K562 (cell line): Measurements from ENCODE around the gene RAB14. TPM values are rescaled to one million over a fixed set of nuclear protein-coding genes. Genes with fewer than 3 reads are reported as not detected.

ENCODE experiments used
- ATAC-seq: fragments of 200-7000 bp; cut with Tn5 transposase; 3 replicates; pipeline ENCODE4 v1.9.1; 2020; ENCODE audit warnings: moderate library complexity
- BruUV-seq: library from RNA; stranded (reverse); fragments of 400-500 nt; replicated peaks from 2 replicates; lab custom pipeline; 2021; lab: Mats Ljungman, UMichigan
- CTCF ChIA-PET: fragments of 300-600 bp; formaldehyde crosslinking; extraction: SDS; loops from one replicate; lab custom pipeline; 2021; ENCODE audit warnings: low intra/inter-chr PET ratio; lab: Yijun Ruan, JAX
- POLR2A ChIA-PET: fragments of 300-600, 350-650 bp; sonication (Branson Sonifier 250); formaldehyde crosslinking; extraction: SDS; loops from one replicate; lab custom pipeline; 2021; ENCODE audit warnings: antibody characterized with exemption, inconsistent platforms; lab: Yijun Ruan, JAX
- DNase-seq, 4 experiments: peaks; one replicate each; pipeline versions ENCODE4 v3.0.0 to v3.0.0-alpha.2; 2011 to 2018; ENCODE audit warnings: low spot score in 3 of 4, mixed read lengths in 3 of 4; ENCODE audit errors: extremely low read depth in 1 of 4
- FAIRE-seq: peaks from 2 replicates; lab custom pipeline; 2011; peaks lifted over from hg19 to GRCh38; lab: Jason Lieb, UNC
- H2AFZ ChIP-seq: 2 replicates; pipeline ENCODE4 v1.6.0; 2011; ENCODE audit warnings: low read depth, low read length, control low read depth, inconsistent platforms
- H3K27ac ChIP-seq: fragments of 200-600 bp; 3 replicates; pipeline ENCODE4 v1.8.0; 2011; ENCODE audit warnings: low read depth, mild to moderate bottlenecking, control low read depth, inconsistent platforms, low read length, moderate library complexity, mixed read lengths; ENCODE audit errors: extremely low read depth
- H3K27me3 ChIP-seq, 2 experiments: fragments of 300-600 bp in 1 of 2; 2 replicates in 1 of 2; 3 replicates in 1 of 2; pipeline versions ENCODE4 v1.6.0 to v1.8.0; 2011; ENCODE audit warnings: inconsistent platforms in 2 of 2, low read length in 2 of 2, mild to moderate bottlenecking in 1 of 2, mixed read lengths in 1 of 2, moderate library complexity in 1 of 2; ENCODE audit not compliant: control insufficient read depth in 2 of 2, insufficient read depth in 2 of 2
- H3K36me3 ChIP-seq: fragments of 300-600 bp; 3 replicates; pipeline ENCODE4 v1.8.0; 2011; ENCODE audit warnings: mild to moderate bottlenecking, low read length, inconsistent platforms; ENCODE audit not compliant: control insufficient read depth, insufficient read depth
- H3K4me1 ChIP-seq, 2 experiments: fragments of 200-600 bp in 1 of 2; replicated peaks in 1 of 2; 2 replicates in 1 of 2; 3 replicates in 1 of 2; pipeline versions ENCODE4 v1.5.1 to v1.8.0; 2011; ENCODE audit warnings: inconsistent platforms in 2 of 2, low read length in 2 of 2, mild to moderate bottlenecking in 1 of 2, mixed read lengths in 1 of 2, moderate library complexity in 1 of 2; ENCODE audit not compliant: control insufficient read depth in 2 of 2, insufficient read depth in 2 of 2
- H3K4me2 ChIP-seq: 2 replicates; pipeline ENCODE4 v1.6.1; 2011; ENCODE audit warnings: low read length, control low read depth, inconsistent platforms, mixed read lengths; ENCODE audit not compliant: insufficient read depth
- H3K4me3 ChIP-seq: fragments of 200-600 bp; sonication (generic), shearing (Covaris generic); 2 replicates; pipeline ENCODE4 v1.5.1; 2016; ENCODE audit warnings: control low read depth, inconsistent platforms
- H3K79me2 ChIP-seq: fragments of 200-600 bp; 3 replicates; pipeline ENCODE4 v1.8.0; 2011; ENCODE audit warnings: low read length, inconsistent platforms; ENCODE audit not compliant: control insufficient read depth, insufficient read depth
- H3K9ac ChIP-seq, 2 experiments: 2 replicates each; pipeline versions ENCODE4 v1.6.0 to v1.6.1; 2011; ENCODE audit warnings: low read depth in 2 of 2, low read length in 2 of 2, control low read depth in 1 of 2, inconsistent platforms in 1 of 2, mild to moderate bottlenecking in 1 of 2, mixed read lengths in 1 of 2; ENCODE audit not compliant: insufficient read depth in 1 of 2
- H3K9me1 ChIP-seq: one replicate; pipeline ENCODE4 v1.6.0; 2011; ENCODE audit warnings: inconsistent platforms, mild to moderate bottlenecking, low read length, moderate library complexity; ENCODE audit not compliant: control insufficient read depth, insufficient read depth
- H3K9me3 ChIP-seq: replicated peaks from 2 replicates; pipeline ENCODE4 v1.5.1; 2011; ENCODE audit warnings: low read depth, low read length, inconsistent platforms; ENCODE audit not compliant: control insufficient read depth, insufficient read depth
- H4K20me1 ChIP-seq: replicated peaks from 2 replicates; pipeline ENCODE4 v1.6.1; 2011; ENCODE audit warnings: low read length, inconsistent platforms, mixed read lengths; ENCODE audit not compliant: control insufficient read depth, insufficient read depth
- BHLHE40 ChIP-seq: IDR thresholded peaks from 2 replicates; pipeline ENCODE4 v1.6.1; 2011; ENCODE audit warnings: low read length, improper control_type of control experiment
- CEBPB ChIP-seq: fragments of 450-650 bp; IDR thresholded peaks from 2 replicates; pipeline ENCODE4 v1.6.1; 2016; ENCODE audit warnings: missing genetic modification characterization, missing compliant biosample characterization
- CEBPG ChIP-seq, 3 experiments: fragments of 200-800 bp in 1 of 3; sonication (Bioruptor generic) in 1 of 3; sonication (generic) in 1 of 3; formaldehyde crosslinking in 1 of 3; IDR thresholded peaks in 2 of 3; conservative IDR thresholded peaks in 1 of 3; 2 replicates each; pipeline versions ENCODE4 v1.6.1 to v1.8.0; 2016 to 2022; ENCODE audit warnings: missing compliant biosample characterization in 2 of 3, missing genetic modification characterization in 2 of 3, mild to moderate bottlenecking in 1 of 3, missing genetic modification reagents in 1 of 3
- EP400 ChIP-seq: fragments of 450-650 bp; IDR thresholded peaks from 2 replicates; pipeline ENCODE4 v1.6.1; 2017; ENCODE audit warnings: antibody characterized with exemption, mild to moderate bottlenecking, moderate library complexity
- FOSL1 ChIP-seq: fragments of 200-800 bp; sonication (Bioruptor generic); conservative IDR thresholded peaks from 2 replicates; pipeline ENCODE4 v1.6.1; 2016; ENCODE audit warnings: missing genetic modification characterization, missing compliant biosample characterization
- HDAC2 ChIP-seq: fragments of 450-650 bp; IDR thresholded peaks from 2 replicates; pipeline ENCODE4 v1.6.1; 2016; ENCODE audit warnings: mild to moderate bottlenecking
- MEIS2 ChIP-seq: fragments of 450-650 bp; IDR thresholded peaks from 2 replicates; pipeline ENCODE4 v1.6.1; 2014; ENCODE audit warnings: mild to moderate bottlenecking; ENCODE audit not compliant: partially characterized antibody
- NFYB ChIP-seq: IDR thresholded peaks from 2 replicates; pipeline ENCODE4 v1.6.1; 2011; ENCODE audit warnings: mild to moderate bottlenecking, moderate library complexity; ENCODE audit not compliant: insufficient read length; ENCODE audit errors: extremely low read depth
- RAD51 ChIP-seq: fragments of 450-650 bp; IDR thresholded peaks from 2 replicates; pipeline ENCODE4 v1.7.1; 2016; ENCODE audit warnings: low read depth, mild to moderate bottlenecking, borderline replicate concordance
- THRB ChIP-seq: fragments of 450-650 bp; formaldehyde crosslinking; conservative IDR thresholded peaks from 2 replicates; pipeline ENCODE4 v1.4.0; 2022; ENCODE audit warnings: mild to moderate bottlenecking, missing genetic modification characterization
- USF1 ChIP-seq: sonication (generic); formaldehyde crosslinking; IDR thresholded peaks from 2 replicates; pipeline ENCODE4 v1.9.0; 2022; ENCODE audit warnings: mild to moderate bottlenecking, missing genetic modification reagents
- USF2 ChIP-seq: sonication (generic); formaldehyde crosslinking; IDR thresholded peaks from 2 replicates; pipeline ENCODE4 v1.5.0; 2020; ENCODE audit warnings: missing genetic modification reagents
- YY1 ChIP-seq, 3 experiments: IDR thresholded peaks; 2 replicates each; pipeline ENCODE4 v1.6.1; 2011; ENCODE audit warnings: low read length in 2 of 3, mild to moderate bottlenecking in 2 of 3, moderate library complexity in 2 of 3, borderline replicate concordance in 1 of 3, control low read depth in 1 of 3, low read depth in 1 of 3; ENCODE audit not compliant: insufficient read depth in 3 of 3, insufficient replicate concordance in 2 of 3, control insufficient read depth in 1 of 3, insufficient read length in 1 of 3; ENCODE audit errors: extremely low read depth in 1 of 3
- ZC3H4 ChIP-seq: sonication (generic); formaldehyde crosslinking; IDR thresholded peaks from 2 replicates; pipeline ENCODE4 v1.9.0; 2021; ENCODE audit warnings: missing genetic modification reagents, borderline replicate concordance
- WGBS: fragments of 100-300 bp; shearing (Covaris generic); methylation state at CpG from one replicate; pipeline ENCODE4 v1.1.6; 2016; ENCODE audit warnings: low coverage, mixed read lengths; ENCODE audit not compliant: insufficient coverage; ENCODE audit errors: missing lambda C conversion rate; 5-methylcytosine and 5-hydroxymethylcytosine counted together
- in situ Hi-C: fragments of 300-500 bp; cut with MboI; formaldehyde crosslinking; loops from 4 replicates; pipeline ENCODE4 v1.15.0; 2018; ENCODE audit warnings: inconsistent platforms, mixed read lengths
- intact Hi-C: fragments of 100-400 bp; cut with micrococcal nuclease; formaldehyde crosslinking; loops from 2 replicates; pipeline ENCODE4 v1.14.2; 2022
- polyA plus RNA-seq, 8 experiments: library from polyadenylated mRNA; depleted of rRNA in 4 of 8; stranded (reverse) in 5 of 8; unstranded in 3 of 8; fragments of >200 nt; fragmentation: Nextera tagmentation in 2 of 8; fragmentation: Illumina TruSeq in 1 of 8; extraction: Ambion mirVana in 2 of 8; extraction: Trizol in 1 of 8; gene quantifications; 2 replicates each; pipeline versions ENCODE4 v1.2.1 to v1.2.3, GENCODE V29; 2011 to 2014; ENCODE audit warnings: inconsistent platforms in 1 of 8, missing spikeins in 1 of 8
- total RNA-seq, 7 experiments: library from RNA; depleted of rRNA in 6 of 7; stranded (reverse); fragments of >200 nt in 6 of 7; fragmentation: Illumina TruSeq in 2 of 7; extraction: Trizol in 2 of 7; gene quantifications; 2 replicates each; pipeline versions ENCODE4 v1.2.1 to v1.2.3, GENCODE V29; 2011 to 2021; ENCODE audit warnings: low replicate concordance in 1 of 7

The RAB14 gene
- total and polyA plus RNA-seq, 9 of the 15 experiments (the other 6 are each of a cell fraction or from before 2014, with no cell fraction given): 10.3 to 41.8 (median 20.9) TPM

GRCh38 chr9:121242219-121242958, 40.7 kb upstream of the RAB14 start:
- H2AFZ ChIP-seq: peak overlapping the region; percentile 28
- no peak overlapping the region for H3K27ac ChIP-seq
- in situ Hi-C loops: no loop called here
- no peak overlapping the region for H3K4me3 ChIP-seq
- POLR2A ChIA-PET: no interaction called here
- no peak overlapping the region for H3K4me2 ChIP-seq
- TF ChIP-seq YY1 (IDR thresholded peaks at IDR 0.05; ENCODE audit: borderline replicate concordance in 1 of 3, control insufficient read depth in 1 of 3, extremely low read depth in 1 of 3, insufficient read depth in 3 of 3, insufficient read length in 1 of 3, insufficient replicate concordance in 2 of 3, low read depth in 1 of 3, low read length in 2 of 3) (no peak), USF1 (CRISPR knock-in tag) (peak; percentile 88), NFYB (peak; percentile 84), ZC3H4 (CRISPR knock-in tag) (no peak), USF2 (CRISPR knock-in tag) (peak; percentile 90), FOSL1 (tag) (0 out of 2 replicates have a peak, but pooled peaks have one; percentile 52), RAD51 (peak; percentile 76), MEIS2 (no peak), CEBPB (tag) (0 out of 2 replicates have a peak, but pooled peaks have one; percentile 11), BHLHE40 (no peak), HDAC2 (no peak), EP400 (no peak), THRB (no peak), CEBPG (CRISPR knock-in tag; IDR thresholded peaks at IDR 0.05) (no peak), CEBPG (tag; conservative IDR thresholded peaks at IDR 0.05 in 1 of 2, IDR thresholded peaks at IDR 0.05 in 1 of 2) (peak in 1 of 2 experiments; percentile 56; a peak in 2 of 4 replicates)
- no peaks in the 10 kb centered on the region for H3K27me3 ChIP-seq
- intact Hi-C loops: loop anchor here (1.0 kb wide), 1 partner anchor 35 kb away; no protein-coding TSS in a partner anchor
- DNase-seq (peak in 1 of 4 experiments; percentile 23), FAIRE-seq (peak; percentile 11), ATAC-seq (peak; percentile 81)
- BruUV-seq: no TSS peak
- H3K9me3 ChIP-seq: no peaks in the 10 kb centered on the region
- no peaks in the 10 kb centered on the region for H4K20me1 ChIP-seq
- CTCF ChIA-PET: no interaction called here
- H3K79me2 ChIP-seq: no peaks in the 10 kb centered on the region
- peaks cover 9% of the 10 kb centered on the region in 2 experiments; a peak in 4 of 5 replicates for H3K4me1 ChIP-seq
- H3K9me1 ChIP-seq: no peaks in the 10 kb centered on the region
- H3K9ac ChIP-seq: no peak overlapping the region
- WGBS: 24% methylated on average over 5 of the region's 5 CpGs
- H3K36me3 ChIP-seq: no peaks in the 10 kb centered on the region
